Measurements from ENCODE around the gene VSTM4. TPM values are rescaled to one million over a fixed set of nuclear protein-coding genes. Genes with fewer than 3 reads are reported as not detected.

The VSTM4 gene
- total RNA-seq, 1 donor from 2014 or later, result 25.2 TPM

- no peak for DNase-seq (ENCODE audit: low read depth)
These were observed 21.4 kb downstream of the VSTM4 start for GRCh38 chr10:49093922-49094321.

- no peak for DNase-seq (ENCODE audit: low read depth)
These were observed 22.8 kb downstream of the VSTM4 start for GRCh38 chr10:49092477-49092876.

GRCh38 chr10:49091450-49092210 is 23.7 kb downstream of the VSTM4 start:
- no peak for DNase-seq (ENCODE audit: low read depth)

GRCh38 chr10:49090696-49091380 is 24.5 kb downstream of the VSTM4 start:
- DNase-seq (ENCODE audit: low read depth), result peak; percentile 78

- peak; percentile 89 for DNase-seq (ENCODE audit: low read depth)
These were observed 25.1 kb downstream of the VSTM4 start for GRCh38 chr10:49090189-49090575.

- DNase-seq (ENCODE audit: low read depth), result peak; percentile 87
These were observed 25.6 kb downstream of the VSTM4 start for GRCh38 chr10:49089557-49090188.

- DNase-seq (ENCODE audit: low read depth), result peak; percentile 28
These were observed 26.2 kb downstream of the VSTM4 start for GRCh38 chr10:49089152-49089551.

- no peak for DNase-seq (ENCODE audit: low read depth)
These were observed 28.4 kb downstream of the VSTM4 start for GRCh38 chr10:49086889-49087288.

- peak; percentile 54 for DNase-seq (ENCODE audit: low read depth)
These were observed 32.1 kb downstream of the VSTM4 start for GRCh38 chr10:49083261-49083660.

GRCh38 chr10:49082766-49083165 is 32.6 kb downstream of the VSTM4 start:
- DNase-seq (ENCODE audit: low read depth), result peak; percentile 91

GRCh38 chr10:49081547-49082275 is 33.6 kb downstream of the VSTM4 start:
- peak; percentile 35 for DNase-seq (ENCODE audit: low read depth)

- DNase-seq (ENCODE audit: low read depth), result peak; percentile 61
These were observed 34.4 kb downstream of the VSTM4 start for GRCh38 chr10:49080965-49081364.

GRCh38 chr10:49080071-49080470 is 35.3 kb downstream of the VSTM4 start:
- DNase-seq (ENCODE audit: low read depth), result peak; percentile 73

GRCh38 chr10:49079499-49079898 is 35.8 kb downstream of the VSTM4 start:
- DNase-seq (ENCODE audit: low read depth), result no peak

- DNase-seq (ENCODE audit: low read depth), result no peak
These were observed 36.2 kb downstream of the VSTM4 start for GRCh38 chr10:49079072-49079471.

- DNase-seq (ENCODE audit: low read depth), result no peak
These were observed 36.9 kb downstream of the VSTM4 start for GRCh38 chr10:49078433-49078832.

- no peak for DNase-seq (ENCODE audit: low read depth)
These were observed 38.4 kb downstream of the VSTM4 start for GRCh38 chr10:49076741-49077521.

GRCh38 chr10:49076319-49076718 is 39.0 kb downstream of the VSTM4 start:
- no peak for DNase-seq (ENCODE audit: low read depth)

- DNase-seq (ENCODE audit: low read depth), result no peak
These were observed 39.6 kb downstream of the VSTM4 start for GRCh38 chr10:49075743-49076142.

GRCh38 chr10:49074836-49075682 is 40.3 kb downstream of the VSTM4 start:
- DNase-seq (ENCODE audit: low read depth), result peak; percentile 61
